GM12801 (cell line): Measurements from ENCODE around the gene NCOA7.

Experiments used
- CTCF ChIP-seq: IDR thresholded peaks from one replicate; pipeline ENCODE4 v1.5.1; 2011; ENCODE audit warnings: control low read depth; ENCODE audit not compliant: insufficient read length; ENCODE audit errors: extremely low read depth

The NCOA7 gene

GRCh38 chr6:125797120-125797885, 6.5 kb downstream of the NCOA7 start:
- no peak for TF ChIP-seq CTCF

DNA sequence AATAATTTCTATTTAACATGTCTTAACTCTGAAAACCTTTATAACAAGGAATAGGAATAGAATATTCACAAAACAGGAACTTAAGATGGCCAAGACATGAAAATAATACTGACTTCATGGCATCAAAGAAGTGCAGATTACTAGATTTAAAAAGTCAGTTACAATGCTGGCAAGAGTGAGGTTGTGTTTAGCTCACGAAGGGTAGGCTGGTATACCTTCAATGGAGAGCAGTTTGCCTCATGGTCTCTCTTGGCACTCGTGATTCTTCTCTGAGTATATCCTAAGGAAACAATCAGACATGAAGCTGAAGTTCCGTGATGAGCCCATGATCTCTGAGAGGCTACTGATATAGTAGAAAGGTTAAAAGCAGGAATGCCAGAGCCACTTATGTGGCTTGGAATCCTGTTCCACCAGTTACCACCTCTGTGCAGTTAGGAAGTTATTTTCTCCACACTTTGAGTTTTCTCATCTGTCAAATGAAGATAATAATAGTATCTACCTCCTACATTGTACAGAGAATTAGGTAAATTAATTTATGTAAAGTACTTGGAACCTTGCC, 7.2 kb downstream of the NCOA7 start:
- no peak for TF ChIP-seq CTCF

GRCh38 chr6:125798734-125799508, 8.2 kb downstream of the NCOA7 start:
- TF ChIP-seq CTCF, result no peak

- TF ChIP-seq CTCF, result no peak
Measured at GRCh38 chr6:125802383-125802782, 11.6 kb downstream of the NCOA7 start.

- TF ChIP-seq CTCF, result no peak
Measured at GRCh38 chr6:125802943-125803377, 12.2 kb downstream of the NCOA7 start.

DNA sequence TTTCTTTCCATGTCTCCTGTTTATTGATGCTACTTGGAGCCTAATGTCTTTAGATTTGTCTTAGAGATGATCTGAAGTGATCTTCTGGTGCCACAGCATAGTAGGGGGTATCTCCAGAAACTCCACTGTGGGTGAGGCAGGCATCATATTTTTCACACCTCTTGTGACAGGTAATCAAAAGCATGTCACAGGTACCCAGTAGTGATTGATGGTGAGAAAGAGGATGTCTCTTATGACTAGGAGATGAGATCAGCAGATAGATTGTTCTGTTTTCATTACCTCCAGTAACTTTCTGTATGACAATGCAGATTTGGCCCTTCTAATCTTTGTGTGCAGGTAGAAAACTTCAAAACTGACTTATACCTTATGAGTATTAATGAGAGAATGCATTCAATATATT, 13.5 kb downstream of the NCOA7 start:
- no peak for TF ChIP-seq CTCF

- no peak for TF ChIP-seq CTCF
Measured at GRCh38 chr6:125806813-125807212, 16.1 kb downstream of the NCOA7 start.
